Glomerular visceral epithelial cell (primary cell): ENCODE measurements around the gene CPNE5.

ENCODE experiments used
- DNase-seq: peaks from one replicate; pipeline ENCODE4 v3.0.0-alpha.2; 2016; ENCODE audit errors: extremely low spot score

Gene CPNE5

GRCh38 chr6:36745836-36746235 lies 93.4 kb downstream of the CPNE5 start:
- no peak for DNase-seq

GRCh38 chr6:36745283-36745682 lies 94.0 kb downstream of the CPNE5 start:
- DNase-seq: no peak

GRCh38 chr6:36744304-36744673 lies 95.0 kb downstream of the CPNE5 start:
- no peak for DNase-seq

DNA sequence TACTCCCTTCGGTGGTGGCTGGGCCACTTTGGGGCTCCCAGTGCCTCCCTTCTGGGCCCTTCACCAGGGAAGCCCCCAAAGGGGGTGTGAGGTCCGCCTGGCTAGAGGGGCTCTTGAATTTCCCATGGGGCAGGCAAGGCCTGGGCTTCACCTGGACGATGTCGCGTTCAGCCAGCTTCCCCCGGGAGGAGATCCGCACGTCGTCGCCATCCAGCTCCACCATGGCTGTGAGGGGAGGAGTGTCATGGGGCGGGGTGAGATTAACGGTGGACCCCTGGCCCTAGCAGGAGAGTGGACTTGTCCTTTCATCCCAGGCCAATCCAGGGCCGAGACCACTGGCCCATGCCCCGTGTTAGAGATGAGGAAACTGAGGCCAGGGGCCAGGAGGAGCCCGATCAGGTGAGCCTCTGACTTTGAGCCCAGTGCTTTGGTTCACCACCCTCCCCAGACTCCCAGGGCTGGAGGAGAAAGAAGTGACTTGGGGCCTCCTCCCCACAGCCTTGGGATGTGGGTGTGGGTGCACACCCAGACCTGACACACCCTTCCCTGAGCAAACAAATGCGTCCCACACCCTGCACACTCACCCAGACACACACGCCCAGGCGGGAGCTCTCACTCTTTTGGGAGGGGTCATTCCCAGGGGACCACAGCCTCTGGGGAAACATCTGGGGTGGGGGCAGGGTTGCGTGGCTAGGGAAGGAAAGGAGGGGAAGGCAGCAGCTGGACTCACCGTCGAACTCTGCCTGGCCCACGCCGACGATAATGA lies 95.5 kb downstream of the CPNE5 start:
- no peak for DNase-seq

DNA sequence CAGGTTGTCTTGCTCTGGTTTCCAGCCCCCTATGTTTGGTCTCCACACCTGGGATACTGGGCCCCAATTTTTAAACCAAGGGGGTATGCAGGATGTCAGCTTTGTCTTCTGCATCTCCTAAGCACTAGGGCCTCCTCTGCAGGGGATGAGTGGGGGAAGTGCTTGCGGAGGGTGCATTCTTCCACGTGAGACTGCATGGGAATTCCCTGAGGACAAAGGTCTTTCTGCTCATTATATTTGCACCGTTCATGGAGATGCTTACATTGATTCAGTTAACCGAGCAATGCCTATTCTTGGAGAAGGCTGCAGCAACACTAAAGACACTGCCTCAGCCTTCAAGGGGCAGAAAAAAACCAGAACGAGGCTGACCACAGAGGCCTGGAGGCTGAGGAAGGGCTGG lies 96.2 kb downstream of the CPNE5 start:
- DNase-seq: no peak

GRCh38 chr6:36742146-36742545 lies 97.1 kb downstream of the CPNE5 start:
- no peak for DNase-seq

DNA sequence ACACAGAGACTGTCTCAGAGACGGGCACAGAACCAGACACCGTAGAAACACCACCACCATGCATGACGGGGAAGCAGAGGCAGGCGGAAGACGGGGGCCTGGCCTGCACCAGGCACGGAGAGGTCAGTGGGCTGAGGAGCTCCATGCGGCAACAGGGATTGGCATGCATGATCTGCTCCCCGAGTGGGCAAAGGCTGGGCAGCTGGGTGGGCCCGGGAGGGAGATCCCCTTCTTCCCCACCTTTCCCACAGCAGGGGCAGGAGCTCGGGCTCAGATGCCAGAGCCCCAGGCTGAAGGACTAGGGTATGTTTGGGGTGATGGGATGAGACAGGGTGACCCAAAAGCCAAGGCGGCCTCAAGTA lies 98.4 kb downstream of the CPNE5 start:
- DNase-seq: no peak

GRCh38 chr6:36739947-36740817 lies 99.1 kb downstream of the CPNE5 start:
- DNase-seq: no peak

- no peak for DNase-seq
These were observed 101.1 kb downstream of the CPNE5 start for GRCh38 chr6:36738108-36738507.

DNA sequence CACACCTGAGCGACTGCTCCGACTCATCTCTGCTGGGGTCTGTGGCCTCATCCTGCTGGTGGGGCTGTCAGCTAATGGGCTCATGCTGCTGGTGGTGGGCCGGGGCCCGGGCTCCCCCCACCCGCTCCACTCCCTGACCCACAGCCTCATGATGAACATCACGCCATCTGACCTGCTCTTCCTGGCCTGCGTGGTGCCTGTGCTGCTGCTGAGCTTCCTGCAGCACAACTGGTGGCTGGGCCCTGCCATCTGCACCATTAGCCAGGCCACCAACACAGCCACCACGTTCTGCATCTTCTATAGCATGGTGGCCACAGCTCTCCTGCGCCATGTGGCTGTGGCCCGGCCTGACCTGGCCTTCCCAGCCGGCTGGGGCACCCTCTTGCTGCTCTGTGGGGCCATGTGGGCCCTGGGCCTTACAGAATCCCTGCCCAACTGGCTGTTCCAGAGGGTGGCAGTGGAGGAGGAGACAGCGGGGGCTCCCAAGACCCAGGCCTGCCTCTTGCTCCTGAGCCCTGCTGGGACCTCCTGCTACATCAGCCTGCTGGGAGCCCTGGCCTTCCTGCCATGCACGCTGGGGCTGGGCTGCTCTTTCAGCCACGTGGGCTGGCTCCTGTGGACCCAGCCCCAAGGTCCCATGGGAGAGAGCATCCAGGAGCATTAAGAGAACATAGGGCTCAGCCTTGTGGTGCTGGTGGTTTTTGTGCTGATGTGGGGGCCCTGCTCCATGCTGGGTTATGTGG lies 102.0 kb downstream of the CPNE5 start:
- no peak for DNase-seq

GRCh38 chr6:36735110-36736071 lies 103.9 kb downstream of the CPNE5 start:
- peak; percentile 33 for DNase-seq

DNA sequence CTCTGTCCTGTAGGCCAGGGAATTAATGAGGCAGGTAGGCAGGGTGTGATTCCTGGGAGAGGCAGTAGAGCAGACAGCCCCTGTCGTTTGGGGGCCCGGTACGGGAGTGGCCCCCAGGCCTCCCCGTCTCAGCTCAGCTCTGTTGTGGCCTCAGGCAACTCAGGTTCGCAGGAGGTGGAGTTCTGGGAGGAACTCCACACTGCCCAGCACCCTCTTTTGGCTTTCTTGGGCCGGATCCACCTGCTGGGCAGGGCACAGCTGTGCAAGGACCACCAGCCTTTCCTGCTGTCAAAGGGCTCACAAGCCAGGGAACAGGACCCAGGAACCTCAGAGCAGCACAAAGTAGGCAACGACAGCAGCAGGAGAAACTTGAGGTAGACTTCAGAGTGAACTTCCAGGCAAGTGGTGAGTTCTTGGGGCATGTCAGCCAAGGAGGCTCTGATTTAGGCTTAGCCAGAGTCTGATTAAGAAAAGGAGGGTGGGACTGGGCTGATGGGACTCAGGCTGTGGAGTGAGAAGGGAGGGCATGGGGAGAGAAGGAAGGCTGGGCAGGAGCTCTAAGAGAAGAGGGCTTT lies 104.7 kb downstream of the CPNE5 start:
- no peak for DNase-seq

- DNase-seq: no peak
These were observed 105.9 kb downstream of the CPNE5 start for GRCh38 chr6:36733300-36733699.

DNA sequence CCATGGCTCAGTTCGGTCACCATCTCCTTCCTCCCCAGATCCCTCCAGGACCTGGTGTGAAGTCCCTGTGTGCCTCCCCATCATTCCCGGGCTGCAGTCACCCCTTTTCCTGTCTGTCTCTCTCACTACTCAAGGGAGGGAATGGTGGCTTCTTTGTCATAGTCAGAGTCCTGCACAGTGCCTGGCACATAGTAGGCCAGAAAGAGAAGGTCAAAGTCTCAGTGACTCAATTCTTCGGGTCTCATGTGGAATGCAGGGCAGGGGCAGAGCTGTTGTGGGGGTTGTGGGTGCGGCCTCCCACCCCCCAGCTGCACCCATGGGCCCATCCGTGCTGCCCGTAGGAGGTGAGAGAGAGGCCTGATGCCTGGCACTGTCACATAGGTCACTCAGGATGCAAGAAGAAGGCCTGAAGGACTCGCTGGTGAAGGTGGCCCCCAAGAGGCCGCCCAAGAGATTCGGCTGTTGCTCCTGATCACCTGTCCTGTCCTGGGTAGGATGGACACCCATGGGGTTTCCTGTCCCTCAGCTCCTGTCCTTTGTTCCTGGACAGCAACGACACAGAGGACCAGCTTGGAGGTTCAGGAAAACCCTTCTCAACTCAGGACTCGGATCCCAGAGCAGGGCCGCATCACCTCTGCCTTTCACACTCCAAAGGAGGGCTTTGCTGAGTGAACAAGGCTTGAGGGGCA lies 107.5 kb downstream of the CPNE5 start:
- DNase-seq: no peak

GRCh38 chr6:36730424-36731380 lies 108.5 kb downstream of the CPNE5 start:
- DNase-seq: no peak

DNA sequence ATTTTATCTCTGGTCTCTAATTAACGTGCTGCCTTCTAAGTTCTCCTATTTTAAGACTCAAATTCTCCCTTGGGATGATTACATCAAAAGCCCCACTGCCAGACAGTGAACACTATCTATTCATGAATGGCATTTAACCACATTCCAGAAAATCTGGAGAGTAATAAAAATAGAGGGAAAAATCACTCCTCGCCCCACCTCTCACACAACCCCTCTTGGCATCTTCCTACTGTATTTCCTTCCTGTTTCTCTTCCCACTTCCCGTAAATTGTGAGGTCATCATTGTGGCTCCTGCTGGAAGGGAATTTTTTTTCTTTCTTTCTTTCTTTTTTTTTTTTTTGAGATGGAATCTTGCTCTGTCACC lies 110.1 kb downstream of the CPNE5 start:
- no peak for DNase-seq

DNA sequence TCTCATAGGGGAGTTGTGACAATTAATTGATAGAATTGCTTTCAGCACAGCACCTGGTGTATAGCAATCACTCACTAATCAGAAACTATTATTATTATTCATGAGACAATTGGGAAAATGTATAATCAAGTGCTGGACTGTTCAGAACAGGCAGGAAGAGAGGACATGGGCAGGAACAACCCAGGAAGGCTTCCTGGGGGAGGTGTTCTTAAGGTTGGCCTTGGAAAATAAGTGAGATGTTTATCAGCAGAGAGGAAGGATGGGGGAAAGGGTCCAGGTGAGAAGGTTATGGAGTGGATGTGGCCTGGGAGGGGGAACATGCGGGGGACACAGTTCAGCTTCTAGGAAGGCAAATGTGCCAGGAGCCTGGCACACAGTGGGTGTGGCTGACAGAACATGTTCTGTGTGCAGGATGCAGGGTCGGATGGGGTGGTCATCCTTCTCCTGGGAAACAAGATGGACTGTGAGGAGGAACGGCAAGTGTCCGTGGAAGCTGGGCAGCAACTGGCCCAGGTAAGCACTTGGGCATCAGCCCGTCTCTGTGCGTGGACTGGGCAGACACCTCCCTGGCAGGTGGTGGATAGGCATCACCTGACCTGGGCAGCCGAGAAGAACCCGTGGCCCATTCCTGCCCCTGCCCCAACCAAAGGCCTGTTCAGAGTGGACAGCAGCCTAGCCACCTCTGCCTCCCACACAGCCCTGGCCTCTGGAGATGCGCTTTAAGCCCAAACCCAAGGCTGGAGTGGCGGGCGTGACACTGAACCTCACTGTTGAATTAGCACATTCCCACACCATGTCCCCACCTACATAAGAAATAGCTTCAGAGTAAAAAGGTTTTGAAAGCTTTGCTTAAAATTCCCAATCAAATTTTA lies 110.7 kb downstream of the CPNE5 start:
- DNase-seq: no peak

DNA sequence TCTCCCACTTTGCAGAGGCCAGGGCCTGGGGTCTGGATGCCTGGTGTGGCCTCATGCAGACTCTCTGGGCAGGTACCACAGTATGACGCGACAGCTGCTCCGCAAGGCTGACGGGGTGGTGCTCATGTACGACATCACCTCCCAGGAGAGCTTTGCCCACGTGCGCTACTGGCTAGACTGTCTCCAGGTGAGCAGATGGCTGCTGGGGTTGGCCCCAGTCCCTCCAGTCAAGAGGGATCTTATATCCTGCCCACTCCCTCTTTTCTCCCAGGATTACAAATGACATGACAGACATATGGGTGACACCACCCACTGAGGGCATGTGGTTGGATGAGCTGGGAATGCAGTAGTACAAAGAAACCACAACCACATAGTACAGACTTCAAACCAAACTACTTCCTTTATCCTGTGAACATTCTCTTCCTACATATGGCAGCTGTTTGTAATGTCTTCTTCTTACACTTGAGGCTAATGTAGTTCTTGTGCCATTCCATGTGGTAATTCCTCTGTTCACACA lies 111.7 kb downstream of the CPNE5 start:
- peak; percentile 51 for DNase-seq
